ENCODE results near the gene CCDC92B.
A peak's percentile ranks its signal among the peaks of the same experiment; 100 is the strongest.

The CCDC92B gene

GRCh38 chr17:2718150-2718938, 31.1 kb downstream of the CCDC92B start:
- no peak for DNase-seq

- no peak for DNase-seq
Observed at GRCh38 chr17:2716649-2717048, 32.8 kb downstream of the CCDC92B start.

DNA sequence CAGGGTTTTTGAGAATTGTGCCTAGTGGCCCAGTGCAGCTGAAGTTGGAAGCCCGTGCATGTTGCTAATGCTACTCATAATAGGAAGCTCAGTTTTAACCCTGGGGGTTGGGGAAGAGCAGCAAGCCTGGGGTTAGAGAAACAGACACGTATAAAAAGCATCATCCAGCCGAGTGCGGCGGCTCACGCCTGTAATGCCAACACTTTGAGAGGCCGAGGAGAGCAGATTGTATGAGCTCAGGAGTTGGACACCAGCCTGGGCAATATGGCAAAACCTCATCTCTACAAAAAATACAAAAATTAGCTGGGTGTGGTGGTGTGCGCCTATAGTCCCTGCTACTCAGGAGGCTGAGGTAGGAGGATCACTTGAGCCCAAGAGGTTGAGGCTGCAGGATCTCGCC, 35.6 kb downstream of the CCDC92B start:
- DNase-seq: no peak

DNA sequence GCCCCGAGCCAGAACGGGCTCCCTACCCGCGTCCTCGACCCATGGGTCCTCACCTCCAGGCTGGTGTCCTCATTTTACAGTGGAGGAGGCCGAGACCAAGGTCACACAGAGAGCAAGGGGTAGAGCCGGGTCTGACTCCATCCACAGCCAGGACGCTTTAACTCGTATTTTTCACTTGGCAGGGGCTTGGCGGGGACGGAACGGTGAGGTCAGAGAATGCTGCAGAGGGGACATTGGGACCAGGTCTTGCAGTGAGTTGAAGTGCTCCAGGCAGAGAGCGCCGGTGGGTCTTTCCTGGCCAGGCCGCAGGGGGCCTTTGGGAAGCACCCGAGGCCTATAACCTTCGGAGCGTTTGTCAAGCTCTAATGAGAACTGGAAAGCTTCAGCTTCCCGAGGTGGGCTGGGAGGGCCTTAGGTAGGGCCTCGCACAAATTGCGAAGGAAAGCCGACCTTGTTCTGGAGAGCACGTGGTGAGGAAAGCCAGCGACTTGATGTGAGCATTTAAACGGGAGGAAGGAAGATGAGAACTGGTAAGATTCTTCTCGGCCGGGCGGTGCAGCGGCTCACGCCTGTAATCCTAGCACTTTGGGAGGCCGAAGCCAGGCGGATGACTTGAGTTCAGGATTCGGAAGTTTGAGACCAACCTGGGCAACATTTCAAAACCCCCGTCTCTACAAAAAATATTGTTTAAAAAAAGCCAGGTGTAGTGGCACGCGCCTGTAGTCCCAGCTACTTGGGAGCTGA, 37.0 kb downstream of the CCDC92B start:
- DNase-seq: no peak

GRCh38 chr17:2711608-2712299, 37.7 kb downstream of the CCDC92B start, which contains the start of gene CLUH:
Gene CLUH, minus strand, starts transcription at chr17:2711764. Its CDS starts 103 bp downstream, at chr17:2711661.
- peak; percentile 99 for DNase-seq

GRCh38 chr17:2710803-2711607, 38.4 kb downstream of the CCDC92B start:
- DNase-seq: peak; percentile 47

- DNase-seq: peak; percentile 7
Observed at GRCh38 chr17:2710071-2710802, 39.2 kb downstream of the CCDC92B start.

DNA sequence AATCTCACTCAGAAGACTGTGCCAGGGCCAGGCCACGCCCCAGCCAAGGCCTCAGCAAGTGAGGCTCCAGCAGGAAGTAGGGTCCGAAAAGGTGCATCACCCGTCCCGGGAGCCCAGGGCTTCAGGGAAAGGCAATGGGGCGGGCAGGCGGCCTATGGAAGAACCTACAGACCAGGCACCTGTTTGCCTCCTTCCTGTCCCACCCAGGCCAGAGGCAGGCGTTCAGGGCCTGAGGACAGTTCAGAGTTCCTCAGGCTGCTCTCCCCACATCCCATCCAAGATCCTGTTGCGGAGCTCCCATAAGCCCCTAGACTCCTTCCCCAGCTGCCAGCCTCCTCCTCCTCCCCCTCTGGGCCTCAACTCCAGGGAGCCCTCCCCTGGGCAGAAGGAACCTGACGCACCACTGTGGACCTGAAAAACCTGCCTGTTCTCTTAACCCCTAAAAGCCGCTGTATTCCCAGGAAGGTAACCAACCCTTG, 40.2 kb downstream of the CCDC92B start:
- peak; percentile 7 for DNase-seq

DNA sequence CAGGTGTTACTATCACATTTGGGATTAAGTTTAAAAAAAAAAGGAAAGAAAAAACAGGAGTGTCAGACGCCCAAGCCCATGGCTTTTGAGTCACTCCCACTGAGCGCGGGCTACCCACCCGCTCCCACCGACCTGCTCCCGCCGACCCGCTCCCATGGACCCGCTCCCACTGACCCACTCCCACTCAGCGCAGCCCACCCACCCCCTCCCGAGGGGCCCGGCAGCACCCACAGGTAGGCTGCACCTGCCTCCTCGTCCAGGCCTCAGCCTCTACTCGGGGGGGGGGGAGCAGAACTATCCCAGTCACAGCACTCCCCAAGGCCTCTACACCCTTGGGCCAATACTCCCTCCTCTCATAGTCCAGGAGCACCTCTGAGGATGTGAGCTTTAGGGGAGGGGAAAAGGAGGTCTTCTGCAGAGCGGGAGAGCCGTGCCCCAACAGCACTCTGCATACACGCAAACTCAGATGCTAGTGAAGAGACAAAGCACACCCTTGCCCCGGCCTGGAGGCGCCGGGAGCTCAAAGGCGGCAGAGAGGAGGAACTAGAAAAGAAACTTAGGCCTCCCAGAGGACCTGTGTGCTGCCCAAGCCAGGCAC, 40.8 kb downstream of the CCDC92B start:
- no peak for DNase-seq

- peak; percentile 6 for DNase-seq
Observed at GRCh38 chr17:2707721-2708584, 41.5 kb downstream of the CCDC92B start.

GRCh38 chr17:2706911-2707510, 42.4 kb downstream of the CCDC92B start:
- DNase-seq: no peak

GRCh38 chr17:2705888-2706795, 43.3 kb downstream of the CCDC92B start:
- no peak for DNase-seq

- no peak for DNase-seq
Observed at GRCh38 chr17:2705263-2705662, 44.2 kb downstream of the CCDC92B start.

GRCh38 chr17:2704890-2705248, 44.6 kb downstream of the CCDC92B start:
- no peak for DNase-seq

DNA sequence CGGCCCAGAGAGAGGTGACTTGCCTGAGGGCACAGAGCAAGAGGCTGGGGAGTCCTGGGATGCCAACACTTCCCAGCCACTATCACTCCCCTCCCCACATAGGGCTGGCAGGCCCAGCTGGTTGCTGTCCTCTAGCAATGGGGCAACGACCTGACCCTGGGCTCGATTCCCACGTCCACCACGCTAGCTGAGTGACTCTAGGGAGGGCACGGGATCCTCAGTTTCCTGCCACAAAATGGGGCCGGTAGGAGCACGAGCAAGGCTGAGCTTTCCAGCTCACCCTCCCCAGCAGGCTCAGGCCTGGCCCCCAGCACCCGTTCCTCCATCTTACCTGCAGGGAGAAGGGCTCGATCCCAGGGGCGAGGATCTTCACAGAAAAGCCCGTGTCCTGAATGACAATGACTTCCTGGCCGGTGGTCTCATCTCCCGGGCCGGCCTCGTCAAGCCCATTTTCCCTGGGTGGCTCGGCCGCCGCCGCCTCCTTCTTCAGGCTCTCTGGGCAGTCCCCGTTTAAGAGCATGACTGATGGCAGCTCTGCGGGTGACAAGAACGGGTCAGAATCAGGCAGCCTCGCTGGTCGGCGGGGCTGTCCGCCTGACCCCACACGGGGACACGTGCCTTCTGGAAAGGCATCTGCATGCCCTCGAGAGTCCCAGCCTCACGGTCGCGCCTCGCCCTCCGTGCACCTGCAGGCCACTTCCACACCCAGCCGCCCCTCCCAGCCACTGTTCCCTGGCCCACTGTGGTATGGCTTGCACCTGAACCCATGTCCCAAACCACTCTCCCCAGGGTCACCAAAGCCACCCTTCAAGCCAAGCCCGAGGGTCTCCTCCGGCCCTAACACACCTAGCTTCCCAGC, 45.2 kb downstream of the CCDC92B start:
- DNase-seq: no peak

GRCh38 chr17:2703606-2704005, 45.8 kb downstream of the CCDC92B start:
- no peak for DNase-seq

DNA sequence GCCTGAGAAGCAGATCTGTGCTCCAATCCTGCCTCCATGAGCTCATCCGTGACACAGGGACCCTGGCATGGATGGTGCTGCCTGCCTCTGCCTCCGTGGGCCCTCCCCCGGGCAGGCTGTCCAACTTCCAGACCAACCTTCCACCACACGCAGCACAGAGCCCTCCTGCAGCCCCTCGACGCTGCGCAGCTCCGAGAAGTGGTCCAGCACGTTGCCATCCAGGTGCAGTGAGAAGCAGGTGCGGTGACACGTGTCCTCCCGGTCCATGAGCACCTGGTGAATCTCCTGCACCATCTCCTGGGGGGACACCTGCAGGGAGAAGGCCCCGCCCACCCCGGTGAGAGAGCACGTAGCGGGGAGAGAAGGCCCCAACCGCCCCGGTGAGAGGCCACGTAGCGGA, 46.3 kb downstream of the CCDC92B start:
- no peak for DNase-seq

All from inflammatory macrophage treated with lipopolysaccharide for 4 hours (primary cell).